HepG2 (cell line): Measurements from ENCODE around the gene RAI14.

Experiments used
- BHLHE40 ChIP-seq: IDR thresholded peaks from 2 replicates; pipeline ENCODE4 v1.6.1; 2011; ENCODE audit warnings: low read length, improper control_type of control experiment
- GABPB1 ChIP-seq: IDR thresholded peaks from 2 replicates; pipeline ENCODE4 v1.6.1; 2016; ENCODE audit warnings: mild to moderate bottlenecking, missing genetic modification reagents, moderate library complexity, missing compliant biosample characterization
- JUND ChIP-seq: sonication (generic); formaldehyde crosslinking; IDR thresholded peaks from 2 replicates; pipeline ENCODE4 v1.8.0; 2022; ENCODE audit warnings: mild to moderate bottlenecking, missing genetic modification reagents
- MTA1 ChIP-seq: sonication (generic); formaldehyde crosslinking; IDR thresholded peaks from 2 replicates; pipeline ENCODE4 v1.4.0; 2020; ENCODE audit warnings: missing genetic modification reagents, mild to moderate bottlenecking, borderline replicate concordance
- RXRA ChIP-seq: sonication (generic); formaldehyde crosslinking; IDR thresholded peaks from 2 replicates; pipeline ENCODE4 v1.5.1; 2020; ENCODE audit warnings: missing genetic modification reagents
- SMAD3 ChIP-seq: sonication (generic); formaldehyde crosslinking; IDR thresholded peaks from 2 replicates; pipeline ENCODE4 v1.4.0; 2020; ENCODE audit warnings: missing genetic modification reagents
- ZNF343 ChIP-seq: sonication (generic); formaldehyde crosslinking; IDR thresholded peaks from 2 replicates; pipeline ENCODE4 v1.4.0; 2020; ENCODE audit warnings: mild to moderate bottlenecking, missing genetic modification reagents
- ZNF549 ChIP-seq: sonication (generic); formaldehyde crosslinking; IDR thresholded peaks from 2 replicates; pipeline ENCODE4 v1.5.0; 2020; ENCODE audit warnings: missing genetic modification reagents
- ZSCAN31 ChIP-seq: sonication (generic); formaldehyde crosslinking; IDR thresholded peaks from 2 replicates; pipeline ENCODE4 v1.5.0; 2020; ENCODE audit warnings: low read depth, mild to moderate bottlenecking, missing genetic modification reagents
- TF ChIP-seq, protein P1 (sequence below): sonication (generic); formaldehyde crosslinking; IDR thresholded peaks from 2 replicates; pipeline ENCODE4 v1.5.0; 2020; ENCODE audit warnings: mild to moderate bottlenecking, missing genetic modification reagents, moderate library complexity
- TF ChIP-seq, protein P2 (sequence below): sonication (generic); formaldehyde crosslinking; conservative IDR thresholded peaks from 2 replicates; pipeline ENCODE4 v1.4.0; 2020; ENCODE audit warnings: missing genetic modification reagents

DNA sequence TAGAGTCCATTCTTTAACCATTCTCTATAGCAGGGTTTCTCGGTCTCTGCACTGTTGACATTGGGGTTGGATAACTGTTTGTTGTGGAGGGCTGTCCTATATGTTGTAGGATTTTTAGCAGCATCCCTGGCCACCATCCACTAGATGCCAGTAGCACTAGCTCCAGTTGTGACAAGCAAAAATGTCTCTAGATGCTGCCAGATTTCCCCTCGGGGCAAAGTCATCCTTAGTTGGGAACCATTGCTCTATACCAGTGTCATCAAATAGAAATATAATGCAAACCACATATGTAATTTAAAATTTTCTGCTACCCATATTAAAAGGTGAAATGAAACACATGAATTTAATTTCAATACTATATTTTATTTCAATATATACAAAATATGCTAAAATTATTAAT is 185.7 kb downstream of the RAI14 start:
- TF ChIP-seq JUND (CRISPR knock-in tag) = no peak
- TF ChIP-seq BHLHE40 = no peak
- TF ChIP-seq GABPB1 (CRISPR knock-in tag) = no peak
- TF ChIP-seq RXRA = no peak
- TF ChIP-seq ZNF549 (CRISPR knock-in tag) = no peak
- TF ChIP-seq MTA1 (CRISPR knock-in tag) = no peak
- TF ChIP-seq SMAD3 (CRISPR knock-in tag) = no peak
- TF ChIP-seq ZSCAN31 (CRISPR knock-in tag) = no peak
- TF ChIP-seq, protein P1, sequence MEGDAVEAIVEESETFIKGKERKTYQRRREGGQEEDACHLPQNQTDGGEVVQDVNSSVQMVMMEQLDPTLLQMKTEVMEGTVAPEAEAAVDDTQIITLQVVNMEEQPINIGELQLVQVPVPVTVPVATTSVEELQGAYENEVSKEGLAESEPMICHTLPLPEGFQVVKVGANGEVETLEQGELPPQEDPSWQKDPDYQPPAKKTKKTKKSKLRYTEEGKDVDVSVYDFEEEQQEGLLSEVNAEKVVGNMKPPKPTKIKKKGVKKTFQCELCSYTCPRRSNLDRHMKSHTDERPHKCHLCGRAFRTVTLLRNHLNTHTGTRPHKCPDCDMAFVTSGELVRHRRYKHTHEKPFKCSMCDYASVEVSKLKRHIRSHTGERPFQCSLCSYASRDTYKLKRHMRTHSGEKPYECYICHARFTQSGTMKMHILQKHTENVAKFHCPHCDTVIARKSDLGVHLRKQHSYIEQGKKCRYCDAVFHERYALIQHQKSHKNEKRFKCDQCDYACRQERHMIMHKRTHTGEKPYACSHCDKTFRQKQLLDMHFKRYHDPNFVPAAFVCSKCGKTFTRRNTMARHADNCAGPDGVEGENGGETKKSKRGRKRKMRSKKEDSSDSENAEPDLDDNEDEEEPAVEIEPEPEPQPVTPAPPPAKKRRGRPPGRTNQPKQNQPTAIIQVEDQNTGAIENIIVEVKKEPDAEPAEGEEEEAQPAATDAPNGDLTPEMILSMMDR (CRISPR knock-in tag) = no peak
- TF ChIP-seq ZNF343 = no peak
- TF ChIP-seq, protein P2, sequence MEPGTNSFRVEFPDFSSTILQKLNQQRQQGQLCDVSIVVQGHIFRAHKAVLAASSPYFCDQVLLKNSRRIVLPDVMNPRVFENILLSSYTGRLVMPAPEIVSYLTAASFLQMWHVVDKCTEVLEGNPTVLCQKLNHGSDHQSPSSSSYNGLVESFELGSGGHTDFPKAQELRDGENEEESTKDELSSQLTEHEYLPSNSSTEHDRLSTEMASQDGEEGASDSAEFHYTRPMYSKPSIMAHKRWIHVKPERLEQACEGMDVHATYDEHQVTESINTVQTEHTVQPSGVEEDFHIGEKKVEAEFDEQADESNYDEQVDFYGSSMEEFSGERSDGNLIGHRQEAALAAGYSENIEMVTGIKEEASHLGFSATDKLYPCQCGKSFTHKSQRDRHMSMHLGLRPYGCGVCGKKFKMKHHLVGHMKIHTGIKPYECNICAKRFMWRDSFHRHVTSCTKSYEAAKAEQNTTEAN (CRISPR knock-in tag) = no peak
